CD4-positive, alpha-beta T cell treated with Interferon gamma for 1 hour (primary cell): ENCODE measurements around the gene BARX2.
"Not testable (repeated sequence)": the region's sequence is repeated elsewhere in the genome, so short reads cannot be mapped to it uniquely, and the experiment has no call there.

Source experiments
- DNase-seq: peaks from one replicate; pipeline ENCODE4 v3.0.0-alpha.2; 2020

BARX2 gene

DNA sequence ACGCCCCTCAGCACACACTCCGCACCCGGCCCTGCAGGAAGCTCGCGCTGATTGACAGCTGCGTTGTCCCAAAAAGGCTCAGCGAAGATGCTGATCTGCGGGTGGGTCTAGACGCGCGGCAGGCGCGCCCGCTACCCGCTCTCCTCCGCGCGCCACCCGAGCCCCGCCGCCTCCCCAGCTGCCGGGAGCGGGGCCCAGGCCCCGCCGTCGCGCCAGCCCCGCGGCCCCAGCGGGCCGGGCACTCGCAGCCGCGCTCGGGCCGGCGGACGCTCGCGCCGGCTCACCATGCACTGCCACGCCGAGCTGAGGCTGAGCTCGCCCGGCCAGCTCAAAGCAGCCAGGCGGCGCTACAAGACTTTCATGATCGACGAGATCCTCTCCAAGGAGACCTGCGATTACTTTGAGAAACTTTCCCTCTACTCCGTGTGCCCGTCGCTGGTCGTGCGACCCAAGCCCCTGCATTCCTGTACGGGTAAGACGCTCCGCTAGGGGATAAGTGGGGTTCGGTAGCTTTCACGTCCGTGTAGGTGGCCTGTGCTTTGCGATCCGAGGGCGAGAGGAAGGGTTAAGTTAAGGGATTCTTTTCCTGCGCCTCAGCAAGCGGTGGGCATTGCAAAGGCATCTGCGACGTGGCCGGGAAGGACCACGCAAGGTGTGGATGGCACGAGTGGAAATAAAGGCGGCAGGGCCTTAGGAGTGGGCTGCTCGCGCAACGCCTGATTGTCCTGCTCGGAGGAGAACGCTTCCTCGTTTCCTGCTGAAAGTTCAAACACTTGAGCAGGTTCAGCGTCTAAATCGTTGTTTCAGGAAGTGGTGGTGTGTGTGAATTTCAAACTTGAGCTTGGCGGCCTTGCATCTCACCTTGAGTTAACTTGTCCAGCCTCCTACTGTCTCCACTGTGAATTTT, at the start of gene BARX2:
Gene BARX2 (plus strand): TSS at position 98 of the 907 bp plus-strand sequence. CDS start 188 bp downstream, at position 286.
- no peak for DNase-seq

DNA sequence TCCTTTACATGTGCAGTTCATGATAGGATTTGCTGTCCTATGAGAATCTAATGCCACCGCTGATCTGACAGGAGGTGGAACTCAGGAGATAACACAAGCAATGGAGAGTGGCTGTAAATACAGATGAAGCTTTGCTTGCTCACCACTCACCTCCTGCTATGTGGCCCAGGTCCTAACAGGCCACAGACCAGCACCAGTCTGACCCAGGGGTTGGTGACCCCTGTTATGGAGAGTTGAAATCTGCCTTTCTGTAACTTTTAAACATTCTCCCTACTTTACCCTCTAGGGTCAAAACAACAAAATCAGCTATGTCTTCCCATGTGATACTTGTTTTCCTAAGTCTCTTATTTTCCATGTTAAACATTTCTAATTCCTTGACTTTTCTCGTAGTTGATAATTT, 48.7 kb upstream of the BARX2 start:
- no peak for DNase-seq

DNA sequence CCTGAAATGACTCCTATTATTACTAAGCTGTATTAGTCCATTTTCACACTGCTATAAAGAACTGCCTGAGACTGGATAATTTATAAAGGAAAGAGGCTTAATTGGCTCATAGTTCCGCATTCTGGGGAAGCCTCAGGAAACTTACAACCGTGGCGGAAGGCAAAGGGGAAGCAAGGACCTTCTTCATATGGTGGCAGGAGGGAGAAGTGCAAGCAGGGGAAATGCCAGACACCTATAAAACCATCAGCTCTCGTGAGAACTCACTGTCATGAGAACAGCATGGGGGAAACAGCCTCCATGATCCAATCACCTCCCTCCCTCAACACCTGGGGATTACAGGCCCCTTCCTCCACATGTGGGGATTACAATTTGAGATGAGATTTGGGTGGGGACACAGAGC, 47.9 kb upstream of the BARX2 start:
- DNase-seq = peak; percentile 32

GRCh38 chr11:129328756-129329155, 46.9 kb upstream of the BARX2 start:
- DNase-seq = no peak

DNA sequence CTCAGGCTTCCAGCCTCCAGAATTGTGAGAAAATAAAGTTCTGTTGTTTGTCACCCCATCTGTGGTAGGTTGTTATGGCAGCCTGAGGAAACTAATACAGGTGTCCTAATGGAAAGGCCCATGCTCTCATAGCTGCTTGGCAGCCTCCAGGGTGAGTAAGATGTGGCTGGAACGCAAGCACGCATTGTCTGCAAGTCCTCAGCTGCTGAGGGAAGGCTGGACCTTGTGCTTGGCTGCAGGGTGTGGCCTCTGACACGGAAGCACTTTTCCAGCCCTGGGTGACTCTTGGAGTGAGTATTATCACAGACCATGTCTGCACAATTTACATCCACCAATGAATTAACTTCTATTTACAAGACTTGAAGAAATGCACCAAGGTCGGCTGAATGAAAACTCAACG, 44.4 kb upstream of the BARX2 start:
- DNase-seq = no peak

GRCh38 chr11:129331871-129332274, 43.8 kb upstream of the BARX2 start:
- peak; percentile 47 for DNase-seq

- no peak for DNase-seq
These were observed 41.8 kb upstream of the BARX2 start for GRCh38 chr11:129333873-129334272.

DNA sequence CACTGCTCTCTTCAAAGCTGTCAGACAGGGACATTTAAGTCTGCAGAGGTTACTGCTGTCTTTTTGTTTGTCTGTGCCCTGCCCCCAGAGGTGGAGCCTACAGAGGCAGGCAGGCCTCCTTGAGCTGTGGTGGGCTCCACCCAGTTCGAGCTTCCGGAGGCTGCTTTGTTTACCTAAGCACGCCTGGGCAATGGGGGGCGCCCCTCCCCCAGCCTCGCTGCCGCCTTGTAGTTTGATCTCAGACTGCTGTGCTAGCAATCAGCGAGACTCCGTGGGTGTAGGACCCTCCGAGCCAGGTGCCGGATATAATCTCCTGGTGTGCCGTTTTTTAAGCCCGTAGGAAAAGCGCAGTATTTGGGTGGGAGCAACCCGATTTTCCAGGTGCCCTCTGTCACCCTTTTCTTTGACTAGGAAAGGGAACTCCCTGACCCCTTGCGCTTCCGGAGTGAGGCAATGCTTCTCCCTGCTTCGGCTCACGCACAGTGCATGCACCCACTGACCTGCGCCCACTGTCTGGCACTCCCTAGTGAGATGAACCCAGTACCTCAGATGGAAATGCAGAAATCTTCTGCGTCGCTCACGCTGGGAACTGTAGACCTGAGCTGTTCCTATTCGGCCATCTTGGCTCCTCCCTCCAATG, 31.2 kb upstream of the BARX2 start:
- not testable (repeated sequence) for DNase-seq

- no peak for DNase-seq
These were observed 28.7 kb upstream of the BARX2 start for GRCh38 chr11:129346916-129347315.

GRCh38 chr11:129348813-129349212, 26.8 kb upstream of the BARX2 start:
- DNase-seq = no peak

- DNase-seq = no peak
These were observed 23.0 kb upstream of the BARX2 start for GRCh38 chr11:129352676-129353075.

- DNase-seq = no peak
These were observed 21.0 kb upstream of the BARX2 start for GRCh38 chr11:129354691-129355090.

GRCh38 chr11:129359748-129360147, 15.9 kb upstream of the BARX2 start:
- no peak for DNase-seq

DNA sequence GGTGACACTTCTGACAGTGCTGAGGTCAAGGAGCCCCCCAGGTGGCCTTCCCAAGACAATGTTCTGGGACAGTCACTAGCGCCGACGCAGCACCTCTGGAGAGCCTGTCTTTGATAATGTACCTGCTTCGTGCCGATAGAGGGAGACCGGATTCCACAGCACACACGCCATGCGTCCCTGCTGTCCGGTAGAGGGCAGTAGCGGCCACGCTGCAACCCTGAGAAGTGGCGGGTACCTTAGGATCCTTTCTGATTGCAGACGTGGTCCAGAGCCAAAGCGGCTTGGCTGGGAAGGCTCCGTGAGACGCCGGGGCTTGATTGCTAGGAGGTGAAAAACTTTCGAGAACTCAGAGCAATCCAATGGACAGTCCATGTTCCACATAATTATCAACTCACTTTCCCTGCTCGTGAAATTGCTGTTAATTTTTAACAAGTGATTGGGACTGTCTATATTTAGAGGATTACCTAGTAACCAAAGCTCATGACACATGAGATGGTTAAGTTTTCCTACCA, 11.4 kb upstream of the BARX2 start:
- peak; percentile 58 for DNase-seq

DNA sequence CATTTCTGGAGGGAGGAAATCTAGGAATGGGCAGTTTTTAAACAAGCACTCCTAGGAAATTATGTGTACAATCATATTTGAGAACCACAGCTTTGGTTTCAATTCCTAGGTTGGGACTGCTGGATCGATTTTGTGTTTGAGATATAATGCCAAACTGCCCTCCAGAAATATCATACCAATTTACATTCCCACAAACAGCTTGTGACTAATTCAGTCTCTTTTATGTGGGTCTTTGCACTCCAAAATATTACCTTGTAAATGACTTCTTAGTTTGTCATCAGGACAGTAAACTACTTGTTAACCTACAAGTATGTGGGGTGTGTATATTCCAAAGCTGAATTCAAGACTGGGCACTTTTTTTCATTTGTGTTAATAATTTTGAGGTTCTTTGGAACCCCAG, 9.8 kb upstream of the BARX2 start:
- DNase-seq = no peak

GRCh38 chr11:129366737-129367597, 8.7 kb upstream of the BARX2 start:
- DNase-seq = no peak

- DNase-seq = no peak
These were observed 6.6 kb upstream of the BARX2 start for GRCh38 chr11:129368889-129369672.

GRCh38 chr11:129370715-129371114, 4.9 kb upstream of the BARX2 start:
- DNase-seq = no peak

GRCh38 chr11:129372609-129373488, 2.8 kb upstream of the BARX2 start:
- DNase-seq = no peak

DNA sequence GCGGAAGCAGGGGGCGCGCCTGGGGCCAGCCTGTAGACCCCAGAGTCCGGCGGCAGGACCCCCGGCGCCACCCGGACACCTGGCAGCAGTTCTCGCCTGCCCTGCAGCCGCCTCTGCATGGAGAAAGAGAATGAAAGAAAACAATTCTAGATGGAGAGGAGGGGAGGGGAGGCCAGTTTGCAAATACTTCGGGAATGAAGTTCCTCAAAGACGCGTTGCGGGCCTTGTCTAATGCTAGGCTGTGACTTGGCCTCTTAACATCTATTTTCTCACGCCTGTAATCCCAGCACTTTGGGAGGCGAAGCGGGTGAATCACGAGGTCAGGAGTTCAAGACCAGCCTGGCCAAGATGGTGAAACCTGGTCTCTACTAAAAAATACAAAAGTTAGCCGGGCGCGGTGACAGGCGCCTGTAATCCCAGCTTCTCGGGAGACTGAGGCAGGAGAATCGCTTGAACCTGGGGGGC, 2.1 kb upstream of the BARX2 start:
- DNase-seq = no peak
